HEK293 (cell line): ENCODE measurements around the gene CEBPG.

Source experiments
- ZBTB20 ChIP-seq: fragments of 450-650 bp; formaldehyde crosslinking; IDR thresholded peaks from 2 replicates; pipeline ENCODE4 v1.5.1; 2016; ENCODE audit warnings: missing biosample characterization, missing genetic modification characterization
- ZFP3 ChIP-seq: fragments of 450-650 bp; formaldehyde crosslinking; IDR thresholded peaks from 2 replicates; pipeline ENCODE4 v1.5.1; 2016; ENCODE audit warnings: low read depth, missing biosample characterization, missing genetic modification characterization
- ZNF24 ChIP-seq: fragments of 450-650 bp; formaldehyde crosslinking; IDR thresholded peaks from 2 replicates; pipeline ENCODE4 v1.5.1; 2016; ENCODE audit warnings: missing biosample characterization, missing genetic modification characterization
- TF ChIP-seq, protein P1 (sequence below): fragments of 450-650 bp; formaldehyde crosslinking; IDR thresholded peaks from 2 replicates; pipeline ENCODE4 v1.5.1; 2016; ENCODE audit warnings: missing biosample characterization, missing genetic modification characterization
- TF ChIP-seq, protein P2 (sequence below): fragments of 450-650 bp; formaldehyde crosslinking; IDR thresholded peaks from 2 replicates; pipeline ENCODE4 v1.5.1; 2017; ENCODE audit warnings: missing biosample characterization, missing genetic modification characterization

DNA sequence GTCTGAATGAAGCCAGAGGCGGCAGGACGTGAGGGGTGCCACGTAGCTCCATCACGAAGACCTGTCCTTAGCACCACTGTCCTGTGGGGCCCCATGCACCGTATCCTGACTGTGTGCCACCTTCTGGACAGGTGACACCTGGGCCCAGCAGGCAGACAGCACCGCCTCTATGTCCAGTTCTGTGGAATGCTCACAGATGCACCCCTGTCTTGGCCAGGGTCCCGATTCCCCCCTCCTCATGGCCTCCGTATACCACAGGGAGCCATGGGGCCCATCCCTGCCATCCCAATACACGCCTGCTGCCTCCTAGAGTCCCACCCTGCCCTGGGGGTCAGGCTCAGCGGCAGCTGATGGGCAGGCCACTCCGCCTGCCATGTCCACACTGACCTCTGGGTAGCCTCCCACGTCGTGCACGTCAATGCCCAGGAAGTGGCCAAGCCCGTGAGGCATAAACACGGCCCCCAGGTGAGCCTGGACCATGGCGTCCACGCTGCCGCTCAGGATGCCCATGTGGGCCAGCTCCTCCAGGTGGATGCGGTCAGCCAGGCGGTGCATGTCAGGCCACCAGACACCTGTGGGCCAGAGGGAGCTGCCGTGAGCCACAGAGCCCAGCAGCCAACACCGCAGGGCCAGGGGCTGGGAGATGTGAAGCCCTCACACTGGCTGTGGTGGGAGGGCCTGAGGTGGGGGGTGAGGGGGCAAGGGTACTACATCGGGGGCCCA, 17.6 kb downstream of the CEBPG start:
- TF ChIP-seq ZNF24 (no peak), ZBTB20 (tag by site-specific recombination) (no peak), ZFP3 (tag by site-specific recombination) (no peak)
- TF ChIP-seq, protein P1, sequence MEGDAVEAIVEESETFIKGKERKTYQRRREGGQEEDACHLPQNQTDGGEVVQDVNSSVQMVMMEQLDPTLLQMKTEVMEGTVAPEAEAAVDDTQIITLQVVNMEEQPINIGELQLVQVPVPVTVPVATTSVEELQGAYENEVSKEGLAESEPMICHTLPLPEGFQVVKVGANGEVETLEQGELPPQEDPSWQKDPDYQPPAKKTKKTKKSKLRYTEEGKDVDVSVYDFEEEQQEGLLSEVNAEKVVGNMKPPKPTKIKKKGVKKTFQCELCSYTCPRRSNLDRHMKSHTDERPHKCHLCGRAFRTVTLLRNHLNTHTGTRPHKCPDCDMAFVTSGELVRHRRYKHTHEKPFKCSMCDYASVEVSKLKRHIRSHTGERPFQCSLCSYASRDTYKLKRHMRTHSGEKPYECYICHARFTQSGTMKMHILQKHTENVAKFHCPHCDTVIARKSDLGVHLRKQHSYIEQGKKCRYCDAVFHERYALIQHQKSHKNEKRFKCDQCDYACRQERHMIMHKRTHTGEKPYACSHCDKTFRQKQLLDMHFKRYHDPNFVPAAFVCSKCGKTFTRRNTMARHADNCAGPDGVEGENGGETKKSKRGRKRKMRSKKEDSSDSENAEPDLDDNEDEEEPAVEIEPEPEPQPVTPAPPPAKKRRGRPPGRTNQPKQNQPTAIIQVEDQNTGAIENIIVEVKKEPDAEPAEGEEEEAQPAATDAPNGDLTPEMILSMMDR (tag by site-specific recombination) = no peak
- TF ChIP-seq, protein P2, sequence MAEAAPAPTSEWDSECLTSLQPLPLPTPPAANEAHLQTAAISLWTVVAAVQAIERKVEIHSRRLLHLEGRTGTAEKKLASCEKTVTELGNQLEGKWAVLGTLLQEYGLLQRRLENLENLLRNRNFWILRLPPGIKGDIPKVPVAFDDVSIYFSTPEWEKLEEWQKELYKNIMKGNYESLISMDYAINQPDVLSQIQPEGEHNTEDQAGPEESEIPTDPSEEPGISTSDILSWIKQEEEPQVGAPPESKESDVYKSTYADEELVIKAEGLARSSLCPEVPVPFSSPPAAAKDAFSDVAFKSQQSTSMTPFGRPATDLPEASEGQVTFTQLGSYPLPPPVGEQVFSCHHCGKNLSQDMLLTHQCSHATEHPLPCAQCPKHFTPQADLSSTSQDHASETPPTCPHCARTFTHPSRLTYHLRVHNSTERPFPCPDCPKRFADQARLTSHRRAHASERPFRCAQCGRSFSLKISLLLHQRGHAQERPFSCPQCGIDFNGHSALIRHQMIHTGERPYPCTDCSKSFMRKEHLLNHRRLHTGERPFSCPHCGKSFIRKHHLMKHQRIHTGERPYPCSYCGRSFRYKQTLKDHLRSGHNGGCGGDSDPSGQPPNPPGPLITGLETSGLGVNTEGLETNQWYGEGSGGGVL (tag by site-specific recombination) = no peak
